Daoy (cell line): Measurements from ENCODE around the gene C2orf42. TPM values are rescaled to one million over a fixed set of nuclear protein-coding genes. Genes with fewer than 3 reads are reported as not detected.
A peak's percentile ranks its signal among the peaks of the same experiment; 100 is the strongest.
"Not testable (repeated sequence)": the region's sequence is repeated elsewhere in the genome, so short reads cannot be mapped to it uniquely, and the experiment has no call there.

Source experiments
- DNase-seq: peaks from one replicate; pipeline ENCODE4 v3.0.0-alpha.2; 2015; ENCODE audit warnings: low read depth
- total RNA-seq: library from RNA; depleted of rRNA; stranded (reverse); fragments of >200 nt; shearing (Covaris generic); gene quantifications from 2 replicates; pipeline ENCODE4 v1.2.3, GENCODE V29; 2014; rRNA removed

Gene C2orf42
- total RNA-seq, 1 experiment from 2014 or later = 15.0 TPM

GRCh38 chr2:70104231-70105111 is 86.3 kb downstream of the C2orf42 start:
- peak; percentile 32 for DNase-seq

- DNase-seq = no peak
These were observed 87.2 kb downstream of the C2orf42 start for GRCh38 chr2:70103531-70104061.

- DNase-seq = not testable (repeated sequence)
These were observed 88.4 kb downstream of the C2orf42 start for GRCh38 chr2:70102323-70102905.

GRCh38 chr2:70101686-70102085 is 89.1 kb downstream of the C2orf42 start:
- DNase-seq = not testable (repeated sequence)

- no peak for DNase-seq
These were observed 89.6 kb downstream of the C2orf42 start for GRCh38 chr2:70101174-70101573.

Other genes starting within 250 kb of the C2orf42 start
- 0.80 and 1.2 TPM in 2 replicates for gene ASPRV1, start 229.4 kb downstream of the C2orf42 start, total RNA-seq
- 20.2 and 22.1 TPM in 2 replicates for gene PCBP1, start 103.5 kb downstream of the C2orf42 start, total RNA-seq
- gene TIA1, start 57.6 kb upstream of the C2orf42 start, total RNA-seq = 67.4 and 83.1 TPM in 2 replicates
- 10.7 and 14.3 TPM in 2 replicates for gene PCYOX1, start 67.1 kb upstream of the C2orf42 start, total RNA-seq
- 646 and 667 TPM in 2 replicates for gene SNRPG, start 102.7 kb upstream of the C2orf42 start, total RNA-seq
- 65.9 and 68.2 TPM in 2 replicates for gene FAM136A, start 111.0 kb upstream of the C2orf42 start, total RNA-seq